ENCODE results near the gene CAD.
"Not testable (repeated sequence)": the region's sequence is repeated elsewhere in the genome, so short reads cannot be mapped to it uniquely, and the experiment has no call there.

CAD gene

GRCh38 chr2:27217173-27218121 is at the start of gene CAD:
CAD (plus strand) TSS chr2:27217369; CDS start chr2:27217552, 183 bp downstream.
- DNase-seq, result peak; percentile 58

- no peak for DNase-seq
Measured at GRCh38 chr2:27170581-27171337, 46.4 kb upstream of the CAD start.

DNA sequence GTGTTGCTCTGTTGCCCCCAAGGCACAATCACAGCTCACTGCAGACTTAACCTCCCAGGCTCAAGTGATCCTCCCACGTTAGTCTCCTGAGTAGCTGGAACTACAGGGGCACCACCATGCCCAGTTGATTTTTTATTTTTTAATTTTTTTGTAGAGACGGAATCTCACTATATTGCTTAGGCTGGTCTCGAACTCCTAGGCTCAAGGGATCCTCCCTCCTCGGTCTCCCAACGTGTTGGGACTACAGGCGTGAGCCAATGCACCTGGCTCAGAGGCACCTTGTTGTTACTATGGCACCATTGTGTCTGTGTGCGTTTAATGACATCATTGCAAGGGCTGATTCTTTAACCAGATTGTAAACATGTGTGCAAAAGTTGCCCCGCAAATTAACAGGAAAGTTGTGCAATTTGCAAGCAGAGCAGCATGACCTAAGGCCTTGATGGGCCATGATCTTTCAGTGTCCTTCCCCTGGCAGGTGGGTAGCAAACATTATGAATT is 45.8 kb upstream of the CAD start:
- DNase-seq, result no peak

- no peak for DNase-seq
Measured at GRCh38 chr2:27174638-27175037, 42.5 kb upstream of the CAD start.

DNA sequence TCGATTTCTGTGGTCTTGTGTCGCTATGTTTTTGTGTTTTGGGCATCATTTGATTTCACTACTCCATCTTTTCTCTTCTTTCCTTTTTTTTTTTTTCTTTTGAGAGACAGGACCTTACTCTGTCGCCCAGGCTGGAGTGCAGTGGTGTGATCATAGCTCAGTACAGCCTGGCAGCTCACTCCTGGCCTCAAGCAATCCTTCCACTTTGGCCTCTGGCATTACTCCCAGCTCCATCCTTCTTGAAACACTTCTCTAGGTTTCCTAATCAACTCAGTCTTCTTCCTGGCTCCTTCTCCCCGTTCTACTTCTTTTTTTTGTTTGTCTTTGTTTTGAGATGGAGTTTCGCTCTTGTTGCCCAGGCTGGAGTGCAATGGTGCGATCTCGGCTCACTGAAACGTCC is 41.8 kb upstream of the CAD start:
- DNase-seq, result no peak

DNA sequence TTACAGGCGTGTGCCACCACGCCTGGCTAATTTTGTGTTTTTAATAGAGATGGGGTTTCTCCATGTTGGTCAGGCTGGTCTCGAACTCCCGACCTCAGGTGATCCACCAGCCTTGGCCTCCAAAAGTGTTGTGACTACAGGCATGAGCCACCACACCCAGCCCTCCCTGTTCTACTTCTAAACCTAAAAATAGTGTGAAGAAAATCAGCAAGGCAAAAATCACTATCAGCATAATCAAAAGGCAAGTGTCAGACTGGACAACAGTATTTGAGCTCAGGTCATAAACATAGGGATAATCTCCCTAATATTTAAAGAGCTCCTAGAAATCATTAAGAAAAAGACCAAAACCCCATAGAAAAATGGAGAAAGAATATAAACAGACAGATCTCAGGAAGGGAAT is 41.4 kb upstream of the CAD start:
- DNase-seq, result not testable (repeated sequence)

- DNase-seq, result no peak
Measured at GRCh38 chr2:27177441-27178351, 39.5 kb upstream of the CAD start.

DNA sequence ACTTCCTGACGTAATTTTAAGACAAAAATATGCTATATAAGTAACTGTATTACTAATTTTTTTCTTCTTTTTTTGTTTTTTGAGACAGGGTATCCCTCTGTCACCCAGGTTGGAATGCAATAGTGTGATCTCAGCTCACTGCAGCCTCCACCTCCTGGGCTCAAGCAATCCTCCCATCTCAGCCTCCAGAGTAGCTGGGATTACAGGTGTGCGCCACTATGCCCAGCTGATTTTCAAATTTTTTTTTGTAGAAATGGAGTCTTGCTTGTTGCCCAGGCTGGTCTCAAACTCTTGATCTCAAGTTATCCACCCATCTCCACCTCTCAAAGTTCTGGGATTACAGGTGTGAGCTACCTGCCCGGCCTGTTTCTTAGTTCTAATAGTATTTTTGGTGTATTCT is 38.7 kb upstream of the CAD start:
- no peak for DNase-seq

DNA sequence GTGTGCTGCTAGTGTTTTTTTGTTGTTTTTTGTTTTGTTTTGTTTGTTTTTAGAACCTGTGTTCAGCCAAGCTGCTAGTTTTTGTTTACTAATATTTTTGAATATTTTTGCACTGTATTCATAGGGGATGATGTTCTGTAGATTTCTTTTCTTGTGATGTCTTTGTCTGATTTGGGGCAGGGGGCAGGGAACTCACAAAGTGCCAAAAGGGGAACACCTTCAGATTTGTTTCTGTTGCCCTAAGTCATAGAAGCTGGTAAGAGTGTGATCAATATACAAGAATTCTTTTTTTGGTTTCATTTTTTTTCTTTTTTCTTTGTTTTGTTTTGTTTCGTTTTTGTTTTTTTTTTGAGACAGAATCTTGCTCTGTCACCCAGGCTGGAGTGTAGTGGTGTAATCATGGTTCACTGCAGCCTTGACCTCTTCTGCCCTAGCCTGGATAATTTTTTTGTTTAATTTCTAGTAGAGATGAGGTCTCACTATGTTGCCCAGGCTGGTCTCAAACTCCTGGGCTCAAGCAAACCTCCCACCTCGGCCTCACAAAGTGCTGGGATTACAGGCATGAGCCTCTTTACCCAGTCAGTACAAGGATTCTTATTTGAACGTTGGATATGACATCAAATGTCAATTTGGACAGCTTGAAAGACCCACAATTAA is 37.7 kb upstream of the CAD start:
- no peak for DNase-seq

DNA sequence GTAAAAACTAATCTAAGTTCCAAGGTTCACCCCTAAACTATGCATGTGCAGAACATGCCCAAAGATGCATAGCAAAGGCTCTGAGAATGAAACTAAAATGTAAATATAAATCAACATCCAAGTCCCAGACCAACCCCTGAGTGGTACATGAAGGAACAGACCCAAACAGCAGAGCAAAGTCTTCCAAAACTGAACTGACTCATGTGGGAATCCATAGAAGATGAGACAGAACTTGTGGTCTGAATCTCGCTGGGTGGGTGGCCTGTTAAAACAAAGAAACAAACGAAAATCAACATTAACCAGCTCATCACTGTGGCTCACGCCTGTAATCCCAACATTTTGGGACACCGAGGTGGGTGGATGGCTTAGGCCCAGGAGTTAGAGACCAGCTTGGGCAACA is 34.8 kb upstream of the CAD start:
- no peak for DNase-seq

GRCh38 chr2:27184115-27184514 is 33.1 kb upstream of the CAD start:
- no peak for DNase-seq

- DNase-seq, result peak; percentile 33
Measured at GRCh38 chr2:27185331-27186026, 31.7 kb upstream of the CAD start.

- DNase-seq, result no peak
Measured at GRCh38 chr2:27186613-27187345, 30.4 kb upstream of the CAD start.

DNA sequence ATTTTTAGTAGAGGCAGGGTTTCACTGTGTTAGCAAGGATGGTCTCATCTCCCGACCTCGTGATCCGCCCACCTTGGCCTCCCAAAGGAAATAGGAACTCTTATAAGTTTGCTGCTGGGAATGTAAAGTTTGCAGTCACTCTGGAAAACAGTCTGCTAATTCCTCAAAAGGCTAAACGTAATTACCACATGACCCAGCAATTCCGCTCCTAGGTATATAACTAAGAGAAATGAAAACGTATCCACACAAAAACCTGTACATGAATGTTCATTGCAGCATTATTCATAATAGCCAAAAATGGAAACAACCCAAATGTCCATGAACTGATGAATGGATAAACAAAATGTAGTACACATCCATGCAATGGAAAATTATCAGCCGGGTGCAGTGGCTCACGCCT is 27.2 kb upstream of the CAD start:
- DNase-seq, result no peak

DNA sequence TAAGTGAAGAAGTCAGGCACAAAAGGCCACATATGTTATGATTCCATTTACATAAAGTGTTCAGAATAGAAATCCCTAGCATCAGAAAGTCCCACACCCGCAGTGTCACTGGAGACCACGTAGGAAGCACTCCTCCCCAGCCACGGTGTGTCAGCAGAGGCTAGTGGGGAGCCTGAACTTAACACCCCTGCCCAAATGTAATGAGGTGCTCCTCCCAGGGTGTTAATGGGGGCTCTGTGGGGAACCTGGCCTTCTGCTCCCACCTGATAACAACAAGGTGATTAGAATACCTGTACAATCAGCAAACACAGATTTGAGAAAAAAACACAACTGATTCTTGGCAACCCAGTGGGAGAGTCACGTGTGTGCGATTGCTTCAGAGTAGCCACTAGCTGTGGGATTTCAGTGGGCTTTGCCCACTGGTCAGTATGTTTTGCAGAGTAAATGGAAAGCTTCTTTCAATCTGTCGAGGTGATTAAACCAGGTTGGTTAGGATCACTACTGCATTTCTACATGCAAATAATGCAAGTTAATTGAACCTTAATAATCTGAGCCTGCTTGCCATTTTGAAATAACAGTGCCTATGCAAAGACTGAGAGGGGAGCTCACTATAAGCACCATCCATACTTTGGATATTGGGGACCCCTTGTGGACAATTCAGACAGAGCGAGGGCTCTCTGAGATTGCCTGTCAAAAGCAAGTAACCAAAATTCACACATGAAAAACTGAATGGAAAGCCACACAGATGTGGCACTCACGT is 25.9 kb upstream of the CAD start:
- DNase-seq, result no peak

GRCh38 chr2:27194538-27195354 is 22.4 kb upstream of the CAD start:
- DNase-seq, result no peak

- not testable (repeated sequence) for DNase-seq
Measured at GRCh38 chr2:27195799-27196198, 21.4 kb upstream of the CAD start.

DNA sequence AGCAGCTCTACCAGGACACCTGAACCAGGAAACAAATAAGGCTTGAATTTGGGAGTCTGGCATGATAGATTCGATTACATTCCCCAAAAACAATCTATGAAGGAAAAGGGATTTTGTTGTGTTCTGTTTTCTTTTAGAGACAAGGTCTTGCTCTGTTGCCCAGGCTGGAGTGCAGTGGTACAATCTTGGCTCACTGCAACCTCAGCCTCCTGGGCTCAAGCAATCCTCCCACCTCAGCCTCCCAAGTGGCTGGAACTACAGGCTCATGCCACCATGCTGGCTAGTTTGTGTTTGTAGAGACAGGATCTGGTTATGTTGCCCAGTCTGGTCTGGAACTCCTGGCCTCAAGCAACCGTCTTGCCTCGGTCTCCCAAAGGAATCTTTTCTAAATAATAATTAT is 19.1 kb upstream of the CAD start:
- DNase-seq, result not testable (repeated sequence)

GRCh38 chr2:27198627-27199026 is 18.5 kb upstream of the CAD start:
- DNase-seq, result no peak

All from SIG-M5 (cell line).